Stimulated activated naive CD8-positive, alpha-beta T cell treated with anti-CD3 and anti-CD28 coated beads, Interleukin-15, Interleukin-2, amounts not matched to agents 100 U/mL and 50 U/mL, for 24 hours (primary cell): ENCODE data around the gene IL3.

Source experiments
- ATAC-seq: fragments of 150-1000 bp; cut with Tn5 transposase; one replicate; pipeline ENCODE4 v1.10.0; 2021
- DNase-seq: peaks from one replicate; pipeline ENCODE4 v3.0.0; 2021

The IL3 gene

GRCh38 chr5:132025403-132025971, 35.0 kb upstream of the IL3 start:
- DNase-seq (no peak), ATAC-seq (no peak)

- DNase-seq (peak; percentile 68), ATAC-seq (peak; percentile 76)
Observed at GRCh38 chr5:132026516-132027008, 33.9 kb upstream of the IL3 start.

- DNase-seq (no peak), ATAC-seq (peak; percentile 2)
Observed at GRCh38 chr5:132027027-132027426, 33.4 kb upstream of the IL3 start.

DNA sequence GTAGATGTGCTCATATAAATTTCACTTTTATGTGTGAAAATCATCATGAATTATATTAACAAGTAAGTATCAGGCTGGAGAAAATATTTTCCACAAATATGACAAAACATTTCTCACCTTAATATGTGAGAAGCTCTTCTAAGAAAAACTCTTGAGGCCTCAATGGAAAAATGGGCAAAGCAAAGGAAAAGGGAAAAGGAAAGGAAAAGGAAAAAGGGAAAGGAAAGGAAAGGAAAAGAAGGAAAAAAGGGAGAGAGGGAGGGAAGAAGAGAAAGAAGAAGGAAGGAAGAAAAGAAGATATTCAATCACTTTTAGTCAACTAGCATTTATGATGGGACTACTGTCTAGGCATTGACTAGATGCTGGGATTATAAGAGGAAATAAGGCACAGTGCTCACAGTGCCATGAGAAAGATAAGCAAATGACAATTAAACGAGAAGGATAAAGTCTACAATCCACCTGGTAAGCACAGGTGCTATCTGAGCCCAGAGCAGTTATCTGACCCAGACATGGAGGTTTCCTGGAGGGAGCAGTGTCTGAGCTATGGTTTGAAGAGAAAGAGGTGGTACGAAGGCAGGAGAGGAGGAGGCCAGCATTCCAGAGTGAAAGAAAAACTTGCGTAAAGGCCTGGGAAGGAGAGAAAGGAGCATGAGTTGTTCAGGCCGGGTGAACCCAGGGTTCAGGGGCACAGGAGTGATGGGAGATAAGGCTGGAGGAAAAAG, 30.7 kb upstream of the IL3 start:
- ATAC-seq: no peak
- no peak for DNase-seq

- DNase-seq: no peak
- ATAC-seq: no peak
Observed at GRCh38 chr5:132030610-132031009, 29.8 kb upstream of the IL3 start.

DNA sequence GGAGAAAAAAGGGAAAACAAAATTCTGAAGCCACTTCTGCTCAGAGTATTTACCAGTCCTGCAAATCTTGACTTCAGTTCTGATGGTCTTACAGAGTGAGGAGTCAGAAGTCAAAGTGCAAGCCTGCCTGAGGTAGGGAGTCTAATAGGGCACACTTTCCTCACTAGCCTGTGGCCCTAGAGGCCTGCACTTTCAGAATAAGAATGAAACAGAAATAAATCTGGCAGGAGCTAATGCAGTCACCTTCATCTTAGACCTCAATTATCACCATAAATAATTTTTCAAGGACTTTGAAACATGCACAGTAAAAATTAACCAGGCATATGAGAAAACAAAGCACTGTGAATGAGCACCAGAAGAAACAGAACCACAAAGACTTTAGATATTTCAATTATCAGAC, 28.3 kb upstream of the IL3 start:
- DNase-seq: no peak
- ATAC-seq: peak; percentile 36

DNA sequence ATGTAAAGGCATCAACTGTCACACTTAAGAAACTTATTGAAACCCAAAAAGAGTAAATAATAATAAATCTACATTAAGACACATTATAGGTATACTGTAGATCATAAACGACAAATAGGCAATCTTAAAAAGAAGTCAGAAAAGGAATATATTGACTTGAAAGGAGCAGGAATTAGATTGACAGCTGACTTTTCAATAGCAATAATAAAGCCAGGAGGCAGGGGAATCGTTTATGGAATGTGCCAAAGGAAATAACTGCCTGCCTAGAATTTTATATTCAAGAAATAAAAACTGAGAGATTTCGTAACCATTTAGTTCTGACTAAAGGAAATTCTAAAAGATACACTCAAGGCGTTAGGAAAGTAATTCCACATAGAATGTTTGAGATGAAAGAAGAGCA, 27.3 kb upstream of the IL3 start:
- ATAC-seq: no peak

DNA sequence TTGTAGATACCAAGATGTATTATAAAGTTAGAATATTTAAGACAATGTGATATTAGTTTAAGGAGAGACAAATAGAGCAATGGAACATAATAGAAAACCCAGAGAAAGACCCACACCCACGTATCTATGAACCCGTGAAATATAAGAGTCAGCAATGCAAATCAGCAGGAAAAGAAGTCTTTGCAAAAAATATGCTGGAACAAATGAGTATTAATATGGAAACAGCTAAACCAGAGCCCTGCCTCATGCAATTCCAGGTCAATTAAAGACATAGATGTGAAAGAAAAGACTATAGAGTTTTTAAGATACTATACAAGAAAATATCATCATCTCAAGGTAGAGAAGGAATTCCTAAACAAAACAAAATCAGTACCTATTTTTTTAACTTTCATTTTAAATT, 23.1 kb upstream of the IL3 start:
- ATAC-seq (no peak), DNase-seq (no peak)

More for the DNA sequence above, 27.3 kb upstream of the IL3 start:
- DNase-seq: no peak

- DNase-seq (no peak), ATAC-seq (no peak)
Observed at GRCh38 chr5:132044207-132044606, 16.2 kb upstream of the IL3 start.

DNA sequence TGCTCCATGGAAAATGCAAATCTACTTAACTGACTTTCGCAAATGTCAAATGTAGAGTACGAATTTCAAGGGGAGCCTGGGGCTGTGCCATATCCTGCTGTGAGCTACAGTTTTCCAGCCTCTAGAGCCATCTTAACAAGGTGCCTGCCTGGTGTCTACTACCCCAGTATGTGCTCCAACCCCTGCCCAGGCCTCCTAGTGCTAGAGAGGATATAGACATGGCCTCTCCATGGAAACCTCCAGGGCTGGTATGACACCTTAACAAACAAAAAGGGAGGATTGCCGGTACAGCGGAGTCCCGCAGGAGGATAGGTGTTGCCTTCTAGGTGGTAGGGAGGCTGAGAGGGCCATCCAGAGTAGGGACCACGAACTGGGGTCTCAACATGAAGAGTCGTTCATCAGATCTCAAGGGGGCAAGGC, 13.6 kb upstream of the IL3 start:
- no peak for DNase-seq
- no peak for ATAC-seq

DNA sequence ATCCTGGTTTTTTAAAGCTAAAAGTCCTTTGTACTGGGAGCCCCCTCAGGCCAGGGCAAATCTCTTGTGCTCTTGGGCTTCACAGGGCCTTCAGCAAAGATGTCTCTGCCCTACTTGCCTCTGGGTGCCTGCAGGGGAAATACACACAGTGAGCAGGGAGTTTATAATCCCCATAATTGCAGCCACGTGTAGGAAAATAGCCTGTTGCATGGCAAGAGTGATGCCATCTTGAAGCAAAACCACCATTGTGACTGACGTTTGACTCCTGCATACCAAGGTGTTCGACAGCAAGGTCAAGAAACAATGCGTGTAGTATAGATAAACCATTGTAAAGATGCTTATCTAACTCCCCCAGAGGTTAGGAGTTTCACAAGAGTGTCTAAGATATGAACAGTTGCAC, 11.4 kb upstream of the IL3 start:
- no peak for DNase-seq
- ATAC-seq: no peak

GRCh38 chr5:132049559-132049958, 10.9 kb upstream of the IL3 start:
- DNase-seq: no peak
- no peak for ATAC-seq

DNA sequence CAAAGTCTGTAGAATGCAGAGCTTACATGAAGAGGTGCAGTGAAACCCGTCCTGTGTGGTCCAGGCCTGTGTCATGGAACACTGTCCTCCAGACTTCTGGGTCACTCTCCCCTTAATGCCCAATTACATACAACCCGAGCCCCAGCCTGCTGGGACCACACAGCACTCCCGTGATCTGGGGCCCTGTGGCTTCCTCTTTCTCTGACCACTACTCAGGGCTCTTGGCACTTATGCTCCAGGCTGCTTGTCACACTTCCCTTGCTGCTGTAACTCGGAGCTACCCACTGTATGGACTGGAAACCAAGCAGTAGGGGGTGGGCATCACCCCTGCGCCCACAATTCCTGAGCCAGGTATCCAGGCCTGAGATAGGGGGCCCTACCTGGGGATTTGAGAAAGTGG, 10.3 kb upstream of the IL3 start:
- no peak for ATAC-seq
- DNase-seq: no peak

DNA sequence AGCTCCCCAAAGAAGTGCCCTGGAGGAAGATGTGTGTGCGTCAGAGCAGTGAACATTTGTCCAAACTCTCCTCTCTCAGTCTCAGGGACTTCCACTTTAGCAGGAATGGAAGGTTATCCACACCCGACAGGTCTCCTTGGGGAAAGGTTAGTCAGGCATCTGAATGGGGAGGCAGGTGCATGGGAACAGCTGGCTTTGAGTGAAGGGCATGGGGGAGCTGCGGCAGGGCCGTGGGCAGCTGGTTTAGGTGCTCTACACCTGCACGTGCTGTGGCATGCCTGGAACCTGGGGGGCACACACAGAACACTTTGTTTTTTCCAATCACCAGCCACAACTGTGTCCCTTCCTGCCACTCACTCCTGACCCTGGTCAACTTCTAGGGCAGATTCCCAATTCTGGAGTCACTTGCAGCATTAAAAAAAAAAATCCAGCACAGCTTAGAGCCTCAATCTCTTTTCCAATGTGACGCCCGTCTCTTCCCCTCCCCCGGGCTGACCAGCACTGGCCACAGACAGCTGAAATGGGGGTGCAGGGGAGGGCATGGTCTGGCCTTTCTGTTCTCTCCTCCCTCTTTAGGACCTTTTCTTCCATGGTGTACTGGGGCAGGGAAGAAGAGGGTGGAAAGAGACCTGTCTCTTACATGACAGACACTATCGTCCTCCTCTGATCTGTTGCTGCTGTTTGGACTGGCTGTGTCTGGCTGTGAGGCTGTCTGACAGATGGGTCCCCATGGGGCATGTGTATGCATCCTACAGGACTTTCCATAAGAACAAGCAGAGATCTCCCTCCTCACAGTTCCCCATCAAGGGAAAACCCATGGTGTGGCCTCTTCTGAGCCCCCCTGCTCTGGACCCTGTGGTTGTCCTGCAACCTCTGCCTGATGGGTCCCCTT, 9.5 kb upstream of the IL3 start:
- DNase-seq (no peak), ATAC-seq (no peak)

DNA sequence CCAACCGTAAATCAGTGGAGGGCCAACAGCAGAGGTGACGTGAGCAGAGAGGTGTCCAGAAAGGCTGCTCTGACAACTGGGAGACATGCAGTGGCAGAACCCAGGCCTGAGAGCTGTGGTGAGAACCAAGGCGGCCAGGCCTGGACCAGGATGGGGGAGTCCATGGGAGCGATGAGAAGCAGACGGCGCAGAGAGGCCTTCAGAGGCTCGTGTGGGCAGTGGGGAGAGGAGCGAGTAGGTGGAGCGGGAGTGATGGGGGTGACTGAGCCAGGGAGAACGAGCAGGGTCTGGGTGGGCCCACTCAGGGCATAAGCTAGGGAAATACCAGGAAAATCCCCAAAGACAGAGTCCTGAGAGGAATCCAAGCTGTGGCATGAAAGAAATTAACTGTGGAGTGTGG, 7.9 kb upstream of the IL3 start:
- ATAC-seq: no peak
- no peak for DNase-seq

DNA sequence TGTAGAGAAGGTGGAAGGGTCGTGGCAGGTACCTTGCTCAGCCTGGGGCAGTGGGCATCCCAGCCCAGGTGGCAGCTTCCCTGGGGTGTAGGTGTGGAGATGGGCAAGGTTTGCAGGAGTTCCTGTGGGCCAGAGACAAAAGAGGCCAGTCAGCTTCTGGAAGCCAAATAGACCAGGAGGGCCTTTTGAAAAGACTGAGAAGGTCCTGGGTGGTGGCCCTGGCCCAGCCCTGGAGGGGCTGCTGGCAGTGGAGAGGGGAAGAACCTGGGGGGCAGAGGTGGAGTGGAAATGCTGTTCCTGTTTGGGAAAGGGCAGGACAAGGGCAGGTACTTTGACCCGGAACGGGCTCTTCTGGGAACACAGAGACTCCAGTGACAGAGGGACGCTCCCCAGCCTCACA, 7.0 kb upstream of the IL3 start:
- DNase-seq: no peak
- ATAC-seq: no peak

DNA sequence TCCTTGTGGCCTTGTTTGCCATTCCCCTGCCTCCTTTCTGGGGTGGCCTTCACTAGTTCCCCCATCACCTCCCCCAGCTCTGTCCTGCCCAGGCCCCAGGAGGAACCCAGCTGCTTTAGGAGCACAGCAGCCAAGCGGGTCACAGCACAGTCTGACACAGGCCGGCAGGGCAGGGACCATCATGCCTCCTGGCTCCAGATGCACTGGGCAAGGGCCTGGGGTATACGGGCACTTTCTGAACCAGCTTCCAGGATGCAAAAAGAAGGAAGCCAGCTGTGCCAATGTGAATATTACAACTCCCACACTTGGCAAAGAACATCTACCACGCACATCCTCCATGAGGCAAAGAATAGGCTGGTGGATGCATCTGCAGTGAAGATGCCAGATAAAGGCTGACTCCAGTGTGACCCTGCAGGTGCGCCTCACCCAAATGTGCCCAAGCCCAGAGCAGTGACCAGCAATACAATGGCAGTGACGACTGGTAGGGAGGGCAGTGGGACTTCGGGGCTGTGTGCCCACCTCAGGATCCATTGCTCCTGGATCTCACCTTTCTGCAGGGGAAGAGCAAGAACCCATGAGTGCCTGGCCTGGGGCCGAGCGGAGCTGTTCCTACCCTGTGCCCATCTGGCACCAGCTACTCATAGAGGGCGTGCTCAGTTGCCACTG, 6.3 kb upstream of the IL3 start:
- DNase-seq (no peak), ATAC-seq (no peak)

GRCh38 chr5:132054697-132055440, 5.6 kb upstream of the IL3 start:
- no peak for ATAC-seq
- no peak for DNase-seq

DNA sequence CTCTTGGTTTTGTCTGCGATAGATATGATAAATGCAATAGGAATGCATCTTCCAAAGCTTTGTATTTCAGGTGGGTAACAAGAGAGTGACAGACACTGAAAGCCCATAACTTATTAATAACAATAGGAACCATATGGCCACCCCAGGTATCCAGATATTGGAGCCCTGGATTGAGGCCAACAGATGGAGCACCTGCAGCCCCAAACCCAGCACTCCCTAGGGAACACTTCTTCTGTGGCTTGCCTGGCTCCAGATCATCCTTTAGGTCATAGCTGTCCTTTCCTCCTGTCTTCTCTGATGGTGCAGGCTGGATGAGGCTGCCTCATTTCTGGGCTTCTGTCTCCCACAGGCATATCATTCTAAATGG, 5.0 kb upstream of the IL3 start:
- DNase-seq: no peak
- ATAC-seq: no peak

DNA sequence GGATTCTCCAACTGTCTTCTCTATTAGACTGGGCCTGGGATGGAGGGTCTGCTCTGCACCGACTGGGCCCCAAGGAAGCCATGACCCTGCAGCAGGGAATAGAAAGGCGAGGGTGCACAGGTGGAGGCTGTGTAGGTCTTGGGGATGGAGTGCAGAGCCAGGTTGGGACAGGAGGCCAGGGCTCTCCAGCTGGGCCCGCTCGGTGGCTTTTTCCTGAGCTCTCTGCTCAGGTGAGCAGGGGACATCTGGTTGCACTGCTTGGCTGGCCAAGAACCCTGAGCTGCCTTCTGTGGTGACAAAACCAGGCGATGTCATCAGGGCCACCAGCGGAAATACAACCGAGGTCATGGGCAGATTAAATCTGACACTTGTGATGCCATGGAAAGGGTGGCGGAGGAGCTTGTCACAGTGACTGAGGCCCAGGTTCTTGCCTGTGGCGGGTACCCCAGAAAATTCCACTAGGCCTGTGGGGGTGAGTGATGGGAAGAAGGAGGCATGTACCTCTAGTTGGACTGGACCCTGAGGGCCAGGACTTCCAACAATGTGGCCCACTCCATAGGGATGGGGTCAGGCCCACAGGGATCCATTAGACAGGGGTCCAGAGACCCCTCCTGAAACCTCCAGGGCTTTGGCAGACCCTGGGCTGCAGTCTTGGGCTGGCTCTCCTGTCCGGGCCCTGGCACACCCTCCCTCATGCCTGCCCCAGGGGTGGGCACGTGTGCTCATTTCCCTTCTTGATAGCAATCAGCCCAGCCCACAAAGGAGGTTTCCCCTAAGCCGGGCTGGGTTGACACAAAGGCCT, 4.4 kb upstream of the IL3 start:
- ATAC-seq (peak; percentile 65), DNase-seq (peak; percentile 59)
